ENCODE data around the gene CDS2.

Gene CDS2

GRCh38 chr20:5118220-5119142 lies 8.3 kb upstream of the CDS2 start:
- in situ Hi-C loops (cut with HindIII; ENCODE audit: low sequenced_read_pairs): no loop called here

GRCh38 chr20:5119143-5119434 lies 7.7 kb upstream of the CDS2 start:
- in situ Hi-C loops (cut with HindIII; ENCODE audit: low sequenced_read_pairs): no loop called here

- in situ Hi-C loops (cut with HindIII; ENCODE audit: low sequenced_read_pairs): no loop called here
Measured at GRCh38 chr20:5119435-5120184, 7.2 kb upstream of the CDS2 start, which contains the start of gene PCNA. TSS of gene PCNA (minus strand) at chr20:5119958. CDS start at chr20:5119798, 160 bp downstream.

GRCh38 chr20:5120185-5120476 lies 6.7 kb upstream of the CDS2 start:
- in situ Hi-C loops (cut with HindIII; ENCODE audit: low sequenced_read_pairs): no loop called here

- in situ Hi-C loops (cut with HindIII; ENCODE audit: low sequenced_read_pairs): no loop called here
Measured at GRCh38 chr20:5122873-5123260, 3.9 kb upstream of the CDS2 start.

- in situ Hi-C loops (cut with HindIII; ENCODE audit: low sequenced_read_pairs): no loop called here
Measured at GRCh38 chr20:5127204-5127858, 523 bp downstream of the CDS2 start.

- in situ Hi-C loops (cut with HindIII; ENCODE audit: low sequenced_read_pairs): no loop called here
Measured at GRCh38 chr20:5127859-5128424, 1.1 kb downstream of the CDS2 start.

- in situ Hi-C loops (cut with HindIII; ENCODE audit: low sequenced_read_pairs): no loop called here
Measured at GRCh38 chr20:5128886-5129285, 2.1 kb downstream of the CDS2 start.

GRCh38 chr20:5131502-5131901 lies 4.7 kb downstream of the CDS2 start:
- in situ Hi-C loops (cut with HindIII; ENCODE audit: low sequenced_read_pairs): no loop called here

- in situ Hi-C loops (cut with HindIII; ENCODE audit: low sequenced_read_pairs): no loop called here
Measured at GRCh38 chr20:5133998-5134397, 7.2 kb downstream of the CDS2 start.

- in situ Hi-C loops (cut with HindIII; ENCODE audit: low sequenced_read_pairs): no loop called here
Measured at GRCh38 chr20:5135363-5136012, 8.7 kb downstream of the CDS2 start.

GRCh38 chr20:5136096-5136495 lies 9.3 kb downstream of the CDS2 start:
- in situ Hi-C loops (cut with HindIII; ENCODE audit: low sequenced_read_pairs): no loop called here

- in situ Hi-C loops (cut with HindIII; ENCODE audit: low sequenced_read_pairs): no loop called here
Measured at GRCh38 chr20:5140195-5140594, 13.4 kb downstream of the CDS2 start.

- in situ Hi-C loops (cut with HindIII; ENCODE audit: low sequenced_read_pairs): no loop called here
Measured at GRCh38 chr20:5141615-5142014, 14.8 kb downstream of the CDS2 start.

- in situ Hi-C loops (cut with HindIII; ENCODE audit: low sequenced_read_pairs): no loop called here
Measured at GRCh38 chr20:5143851-5144250, 17.0 kb downstream of the CDS2 start.

GRCh38 chr20:5145365-5146098 lies 18.7 kb downstream of the CDS2 start:
- in situ Hi-C loops (cut with HindIII; ENCODE audit: low sequenced_read_pairs): no loop called here

GRCh38 chr20:5146099-5146668 lies 19.4 kb downstream of the CDS2 start:
- in situ Hi-C loops (cut with HindIII; ENCODE audit: low sequenced_read_pairs): no loop called here

GRCh38 chr20:5146871-5147592 lies 20.2 kb downstream of the CDS2 start:
- in situ Hi-C loops (cut with HindIII; ENCODE audit: low sequenced_read_pairs): no loop called here

- in situ Hi-C loops (cut with HindIII; ENCODE audit: low sequenced_read_pairs): no loop called here
Measured at GRCh38 chr20:5148581-5148980, 21.8 kb downstream of the CDS2 start.

- in situ Hi-C loops (cut with HindIII; ENCODE audit: low sequenced_read_pairs): no loop called here
Measured at GRCh38 chr20:5149892-5150225, 23.1 kb downstream of the CDS2 start.

Measured in DLD1 (cell line).